ENCODE measurements around the gene MPP7.
"Not testable (repeated sequence)": the region's sequence is repeated elsewhere in the genome, so short reads cannot be mapped to it uniquely, and the experiment has no call there.

Gene MPP7

DNA sequence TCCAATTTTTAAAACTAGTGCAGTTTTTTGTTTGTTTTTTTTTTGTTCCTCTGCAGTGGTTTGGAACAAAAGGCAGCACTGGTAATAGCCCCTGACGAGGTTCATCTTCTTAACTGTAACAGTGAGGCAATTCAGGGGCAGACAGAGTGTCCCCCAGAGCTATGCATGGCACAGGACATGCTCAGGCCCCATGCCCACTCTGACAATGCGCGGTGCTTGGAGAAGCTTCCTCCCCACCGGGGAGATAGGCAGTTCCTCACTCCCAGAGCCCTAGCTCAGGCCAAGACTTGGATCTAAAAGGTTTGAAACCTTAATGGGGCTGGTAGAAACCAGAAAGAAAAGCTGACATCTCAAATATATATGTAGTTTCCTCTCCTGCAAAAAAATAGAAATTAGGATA, 17.9 kb upstream of the MPP7 start:
- Histone ChIP-seq H3K4me3 (replicated peaks; ENCODE audit: low read depth, low read length) (no peak overlapping the region), H3K27me3 (replicated peaks; ENCODE audit: control insufficient read depth, insufficient read depth, low read length) (no peaks in the 10 kb centered on the region; the same call in 1 of the 2 replicates), H3K36me3 (ENCODE audit: control insufficient read depth, insufficient read depth, low read length) (no peaks in the 10 kb centered on the region)
- TF ChIP-seq, protein P1, sequence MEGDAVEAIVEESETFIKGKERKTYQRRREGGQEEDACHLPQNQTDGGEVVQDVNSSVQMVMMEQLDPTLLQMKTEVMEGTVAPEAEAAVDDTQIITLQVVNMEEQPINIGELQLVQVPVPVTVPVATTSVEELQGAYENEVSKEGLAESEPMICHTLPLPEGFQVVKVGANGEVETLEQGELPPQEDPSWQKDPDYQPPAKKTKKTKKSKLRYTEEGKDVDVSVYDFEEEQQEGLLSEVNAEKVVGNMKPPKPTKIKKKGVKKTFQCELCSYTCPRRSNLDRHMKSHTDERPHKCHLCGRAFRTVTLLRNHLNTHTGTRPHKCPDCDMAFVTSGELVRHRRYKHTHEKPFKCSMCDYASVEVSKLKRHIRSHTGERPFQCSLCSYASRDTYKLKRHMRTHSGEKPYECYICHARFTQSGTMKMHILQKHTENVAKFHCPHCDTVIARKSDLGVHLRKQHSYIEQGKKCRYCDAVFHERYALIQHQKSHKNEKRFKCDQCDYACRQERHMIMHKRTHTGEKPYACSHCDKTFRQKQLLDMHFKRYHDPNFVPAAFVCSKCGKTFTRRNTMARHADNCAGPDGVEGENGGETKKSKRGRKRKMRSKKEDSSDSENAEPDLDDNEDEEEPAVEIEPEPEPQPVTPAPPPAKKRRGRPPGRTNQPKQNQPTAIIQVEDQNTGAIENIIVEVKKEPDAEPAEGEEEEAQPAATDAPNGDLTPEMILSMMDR (IDR thresholded peaks at IDR 0.05; ENCODE audit: insufficient read depth, low read length, poor library complexity, severe bottlenecking), result no peak
- DNase-seq (ENCODE audit: extremely low read depth, insufficient read length), result no peak

DNA sequence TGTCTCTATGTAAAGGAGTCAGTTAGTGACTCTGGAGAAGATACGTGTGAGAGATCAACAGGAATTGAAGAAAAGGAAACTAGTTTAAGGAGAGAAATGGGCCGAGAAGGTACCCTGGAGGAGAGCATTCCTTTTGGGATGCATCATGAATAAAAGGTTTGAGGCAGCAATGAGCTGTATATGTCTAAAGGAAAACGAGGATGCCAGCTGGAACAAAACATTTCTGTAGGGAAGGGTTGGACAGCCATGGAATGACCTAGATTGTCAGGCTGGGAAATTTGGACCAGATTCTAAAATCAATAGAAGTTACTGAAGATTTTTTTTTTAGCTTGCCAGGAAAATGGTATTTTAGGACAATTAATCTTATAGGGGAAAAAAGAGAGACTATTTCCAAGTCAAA, 17.2 kb upstream of the MPP7 start:
- no peaks in the 10 kb centered on the region for H3K36me3 ChIP-seq (ENCODE audit: control insufficient read depth, insufficient read depth, low read length)
- H3K27me3 ChIP-seq (replicated peaks; ENCODE audit: control insufficient read depth, insufficient read depth, low read length), result no peaks in the 10 kb centered on the region; the same call in 1 of the 2 replicates
- H3K4me3 ChIP-seq (replicated peaks; ENCODE audit: low read depth, low read length), result no peak overlapping the region

DNA sequence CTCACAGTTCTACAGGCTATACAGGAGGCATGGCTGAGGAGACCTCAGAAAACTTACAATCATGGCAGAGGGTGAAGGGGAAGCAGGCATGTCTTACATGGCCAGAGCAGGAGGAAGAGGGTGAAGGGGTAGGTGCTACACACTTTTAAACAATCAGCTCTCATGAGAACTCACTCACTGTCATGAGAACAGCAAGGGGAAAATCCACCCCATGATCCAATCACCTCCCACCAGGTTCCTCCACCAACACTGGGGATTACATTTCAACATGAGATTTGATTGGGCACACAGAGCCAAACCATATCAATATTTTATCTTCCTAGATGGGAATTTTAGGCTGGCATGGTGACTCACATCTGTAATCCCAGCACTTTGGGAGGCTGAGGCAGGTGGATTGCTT, 16.2 kb upstream of the MPP7 start:
- H3K27me3 ChIP-seq (replicated peaks; ENCODE audit: control insufficient read depth, insufficient read depth, low read length); H3K36me3 ChIP-seq (ENCODE audit: control insufficient read depth, insufficient read depth, low read length); DNase-seq (ENCODE audit: extremely low read depth, insufficient read length); H3K4me3 ChIP-seq (replicated peaks; ENCODE audit: low read depth, low read length): not testable (repeated sequence)

More for the DNA sequence above, 17.2 kb upstream of the MPP7 start:
- DNase-seq (ENCODE audit: extremely low read depth, insufficient read length), result no peak
- TF ChIP-seq, protein P1 (IDR thresholded peaks at IDR 0.05; ENCODE audit: insufficient read depth, low read length, poor library complexity, severe bottlenecking), result no peak

DNA sequence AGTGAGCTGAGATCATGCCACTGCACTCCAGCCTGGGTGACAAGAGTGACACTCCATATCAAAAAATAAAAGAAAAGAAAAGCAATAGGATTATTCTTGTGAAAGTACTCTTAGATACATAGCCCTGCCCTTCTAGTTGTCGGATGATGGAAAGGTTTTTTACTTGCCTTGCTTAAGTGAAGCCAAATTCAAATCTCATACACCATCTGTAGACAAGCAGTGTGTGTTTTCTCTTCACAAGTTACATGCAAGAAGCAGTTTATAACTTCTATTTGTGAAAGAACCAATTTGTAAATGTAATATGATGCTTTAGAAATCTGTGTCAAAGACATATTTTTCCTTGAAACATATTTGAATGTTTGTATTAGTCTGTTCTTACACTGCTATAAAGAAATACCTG, 15.8 kb upstream of the MPP7 start:
- no peaks in the 10 kb centered on the region; the same call in 1 of the 2 replicates for H3K27me3 ChIP-seq (replicated peaks; ENCODE audit: control insufficient read depth, insufficient read depth, low read length)
- TF ChIP-seq, protein P1 (IDR thresholded peaks at IDR 0.05; ENCODE audit: insufficient read depth, low read length, poor library complexity, severe bottlenecking), result no peak
- H3K4me3 ChIP-seq (replicated peaks; ENCODE audit: low read depth, low read length), result no peak overlapping the region
- no peaks in the 10 kb centered on the region for H3K36me3 ChIP-seq (ENCODE audit: control insufficient read depth, insufficient read depth, low read length)
- no peak for DNase-seq (ENCODE audit: extremely low read depth, insufficient read length)

DNA sequence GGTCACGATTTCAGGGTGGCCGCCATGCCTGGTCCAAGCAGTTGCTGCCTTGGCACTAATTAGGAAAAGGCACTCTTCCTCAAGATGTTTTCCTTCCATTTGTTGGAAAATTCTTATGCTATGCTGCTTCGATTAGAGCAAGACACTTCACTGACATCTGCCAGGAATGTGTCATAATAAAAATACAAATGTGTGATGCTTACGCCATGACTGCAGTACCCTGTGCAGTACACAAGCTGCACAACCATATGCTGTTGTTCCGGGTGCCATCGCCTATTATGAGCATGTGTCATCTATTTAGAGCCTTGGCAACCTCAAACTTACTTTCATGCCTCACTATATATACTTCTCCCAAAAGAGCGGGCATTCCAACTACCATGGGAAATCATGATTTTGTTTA, 14.9 kb upstream of the MPP7 start:
- Histone ChIP-seq H3K36me3 (ENCODE audit: control insufficient read depth, insufficient read depth, low read length) (no peaks in the 10 kb centered on the region), H3K4me3 (replicated peaks; ENCODE audit: low read depth, low read length) (no peak overlapping the region), H3K27me3 (replicated peaks; ENCODE audit: control insufficient read depth, insufficient read depth, low read length) (no peaks in the 10 kb centered on the region; the same call in 1 of the 2 replicates)
- TF ChIP-seq, protein P1 (IDR thresholded peaks at IDR 0.05; ENCODE audit: insufficient read depth, low read length, poor library complexity, severe bottlenecking), result no peak
- no peak for DNase-seq (ENCODE audit: extremely low read depth, insufficient read length)

DNA sequence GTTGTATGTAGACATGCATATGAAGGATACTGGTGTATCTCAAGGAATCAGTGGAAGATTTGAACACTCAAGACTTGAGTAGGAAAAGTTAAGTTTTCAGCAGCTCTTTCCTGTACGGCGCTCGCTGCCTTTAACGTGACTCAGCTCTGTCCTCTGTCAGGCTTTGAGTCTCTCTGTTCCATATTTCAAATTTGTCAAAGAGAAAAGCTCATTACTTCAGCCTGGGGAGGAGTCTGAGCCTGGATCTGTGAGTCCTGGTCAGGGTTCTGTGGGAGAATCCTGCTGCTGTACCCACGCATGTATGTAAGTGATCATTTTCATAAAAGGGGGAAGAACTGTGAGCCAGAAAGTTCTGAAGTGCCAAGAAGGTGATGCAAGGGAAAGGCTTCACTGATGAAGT, 13.8 kb upstream of the MPP7 start:
- no peak for DNase-seq (ENCODE audit: extremely low read depth, insufficient read length)
- Histone ChIP-seq H3K27me3 (replicated peaks; ENCODE audit: control insufficient read depth, insufficient read depth, low read length) (no peaks in the 10 kb centered on the region; the same call in 1 of the 2 replicates), H3K36me3 (ENCODE audit: control insufficient read depth, insufficient read depth, low read length) (no peaks in the 10 kb centered on the region), H3K4me3 (replicated peaks; ENCODE audit: low read depth, low read length) (no peak overlapping the region)
- TF ChIP-seq, protein P1 (IDR thresholded peaks at IDR 0.05; ENCODE audit: insufficient read depth, low read length, poor library complexity, severe bottlenecking), result no peak

All from GM06990 (cell line).